Liver (tissue), 9 donors: Measurements from ENCODE around the gene DAPK2. TPM values are rescaled to one million over a fixed set of nuclear protein-coding genes. Genes with fewer than 3 reads are reported as not detected.

Experiments
- DNase-seq: peaks from one replicate; pipeline ENCODE4 v3.0.0-alpha.2; 2017; ENCODE audit warnings: low spot score
- H3K27ac ChIP-seq, 2 donors: one replicate each; pipeline ENCODE4 v1.7.0; 2013; ENCODE audit warnings: inconsistent platforms in 2 of 2, low read length in 2 of 2, control low read depth in 1 of 2, low read depth in 1 of 2, mild to moderate bottlenecking in 1 of 2
- H3K27me3 ChIP-seq, 4 donors: one replicate each; pipeline versions ENCODE4 v1.6.1 to v1.7.0; 2013; ENCODE audit warnings: low read length in 3 of 4, inconsistent platforms in 1 of 4, mild to moderate bottlenecking in 1 of 4, moderate library complexity in 1 of 4; ENCODE audit not compliant: control insufficient read depth in 4 of 4, insufficient read depth in 4 of 4
- H3K36me3 ChIP-seq, 4 donors: one replicate each; pipeline versions ENCODE4 v1.6.1 to v1.7.0; 2013; ENCODE audit warnings: low read length in 3 of 4, mild to moderate bottlenecking in 3 of 4, low read depth in 1 of 4, moderate library complexity in 1 of 4; ENCODE audit not compliant: control insufficient read depth in 4 of 4, insufficient read depth in 3 of 4
- H3K4me1 ChIP-seq, 4 donors: one replicate each; pipeline versions ENCODE4 v1.6.1 to v1.7.0; 2013; ENCODE audit warnings: low read length in 3 of 4, mild to moderate bottlenecking in 3 of 4, moderate library complexity in 1 of 4; ENCODE audit not compliant: control insufficient read depth in 4 of 4, insufficient read depth in 4 of 4
- H3K4me3 ChIP-seq, 3 donors: one replicate each; pipeline versions ENCODE4 v1.6.1 to v1.7.0; 2013; ENCODE audit warnings: low read length in 3 of 3, control low read depth in 1 of 3, low read depth in 1 of 3, mild to moderate bottlenecking in 1 of 3
- H3K9ac ChIP-seq, 2 donors: one replicate each; pipeline ENCODE4 v1.7.0; 2013; ENCODE audit warnings: low read length in 2 of 2, mild to moderate bottlenecking in 2 of 2, moderate library complexity in 2 of 2, control low read depth in 1 of 2, low read depth in 1 of 2
- H3K9me3 ChIP-seq, 4 donors: one replicate each; pipeline versions ENCODE4 v1.6.1 to v1.7.0; 2013; ENCODE audit warnings: low read length in 3 of 4; ENCODE audit not compliant: control insufficient read depth in 4 of 4
- ATF3 ChIP-seq: IDR thresholded peaks from 2 replicates; pipeline ENCODE4 v1.6.1; 2016; ENCODE audit warnings: antibody characterized with exemption
- EGR1 ChIP-seq, 2 donors: IDR thresholded peaks; 2 replicates each; pipeline ENCODE4 v1.6.1; 2016 to 2018; ENCODE audit warnings: antibody characterized with exemption in 2 of 2, low read depth in 2 of 2
- FOXA1 ChIP-seq: IDR thresholded peaks from 2 replicates; pipeline ENCODE4 v1.6.1; 2016; ENCODE audit warnings: antibody characterized with exemption
- FOXA2 ChIP-seq: IDR thresholded peaks from 2 replicates; pipeline ENCODE4 v1.6.1; 2016; ENCODE audit warnings: antibody characterized with exemption
- GABPA ChIP-seq, 2 donors: IDR thresholded peaks in 1 of 2; conservative IDR thresholded peaks in 1 of 2; 2 replicates each; pipeline ENCODE4 v1.6.1; 2016; ENCODE audit warnings: antibody characterized with exemption in 2 of 2, mild to moderate bottlenecking in 1 of 2, moderate library complexity in 1 of 2
- HNF4A ChIP-seq, 2 donors: conservative IDR thresholded peaks; 2 replicates each; pipeline ENCODE4 v1.6.1; 2016; ENCODE audit warnings: antibody characterized with exemption in 2 of 2, mild to moderate bottlenecking in 2 of 2
- HNF4G ChIP-seq: IDR thresholded peaks from 2 replicates; pipeline ENCODE4 v1.6.1; 2016; ENCODE audit warnings: antibody characterized with exemption
- JUND ChIP-seq, 2 donors: IDR thresholded peaks; 2 replicates each; pipeline ENCODE4 v1.6.1; 2016; ENCODE audit warnings: antibody characterized with exemption in 2 of 2
- MAX ChIP-seq: IDR thresholded peaks from 2 replicates; pipeline ENCODE4 v1.6.1; 2016; ENCODE audit warnings: antibody characterized with exemption
- NR2F2 ChIP-seq: IDR thresholded peaks from 2 replicates; pipeline ENCODE4 v1.6.1; 2016; ENCODE audit warnings: antibody characterized with exemption
- RAD21 ChIP-seq, 2 donors: IDR thresholded peaks; 2 replicates each; pipeline ENCODE4 v1.6.1; 2016; ENCODE audit warnings: antibody characterized with exemption in 2 of 2, mild to moderate bottlenecking in 2 of 2
- RXRA ChIP-seq, 2 donors: IDR thresholded peaks; 2 replicates each; pipeline ENCODE4 v1.6.1; 2017 to 2018; ENCODE audit warnings: antibody characterized with exemption in 2 of 2, mild to moderate bottlenecking in 1 of 2
- SP1 ChIP-seq: IDR thresholded peaks from 2 replicates; pipeline ENCODE4 v1.6.1; 2018; ENCODE audit warnings: antibody characterized with exemption, mild to moderate bottlenecking
- TAF1 ChIP-seq: conservative IDR thresholded peaks from 2 replicates; pipeline ENCODE4 v1.6.1; 2016; ENCODE audit warnings: antibody characterized with exemption, mild to moderate bottlenecking
- YY1 ChIP-seq: IDR thresholded peaks from 2 replicates; pipeline ENCODE4 v1.6.1; 2016; ENCODE audit warnings: antibody characterized with exemption, mild to moderate bottlenecking
- ZBTB33 ChIP-seq: IDR thresholded peaks from 2 replicates; pipeline ENCODE4 v1.6.1; 2016; ENCODE audit warnings: antibody characterized with exemption
- WGBS: extraction: QIAGEN DNeasy Blood & Tissue Kit; methylation state at CpG from one replicate; pipeline ENCODE4 v1.1.7; 2013; 5-methylcytosine and 5-hydroxymethylcytosine counted together
- polyA plus RNA-seq, 2 donors: library from polyadenylated mRNA; stranded (reverse) in 1 of 2; unstranded in 1 of 2; fragments of 200-250 nt in 1 of 2; fragments of >200 nt in 1 of 2; fragmentation: Nextera tagmentation in 1 of 2; extraction: Ambion mirVana in 1 of 2; gene quantifications; one replicate each; pipeline versions ENCODE4 v1.2.1 to v1.2.3, GENCODE V29; 2013 to 2015
- total RNA-seq, 2 donors: library from RNA; depleted of rRNA; stranded (reverse); fragments of >200 nt; gene quantifications; one replicate each; pipeline ENCODE4 v1.2.3, GENCODE V29; 2014
- TF ChIP-seq, protein P1 (sequence below): fragments of 150-350 bp; IDR thresholded peaks from 2 replicates; pipeline ENCODE4 v1.5.1; 2017; ENCODE audit warnings: improper control_type of control experiment, low read depth, low read length; ENCODE audit not compliant: missing input control
- TF ChIP-seq, protein P2 (sequence below): IDR thresholded peaks from 2 replicates; pipeline ENCODE4 v1.6.1; 2016; ENCODE audit warnings: antibody characterized with exemption, mild to moderate bottlenecking
- donor health status: healthy.
- donor health status: healthy.
- donor health status: healthy.
- donor health status: healthy.
- donor health status: healthy.

The DAPK2 gene
- total and polyA plus RNA-seq, 4 donors: 1.0 to 3.6 (median 1.1) TPM

DNA sequence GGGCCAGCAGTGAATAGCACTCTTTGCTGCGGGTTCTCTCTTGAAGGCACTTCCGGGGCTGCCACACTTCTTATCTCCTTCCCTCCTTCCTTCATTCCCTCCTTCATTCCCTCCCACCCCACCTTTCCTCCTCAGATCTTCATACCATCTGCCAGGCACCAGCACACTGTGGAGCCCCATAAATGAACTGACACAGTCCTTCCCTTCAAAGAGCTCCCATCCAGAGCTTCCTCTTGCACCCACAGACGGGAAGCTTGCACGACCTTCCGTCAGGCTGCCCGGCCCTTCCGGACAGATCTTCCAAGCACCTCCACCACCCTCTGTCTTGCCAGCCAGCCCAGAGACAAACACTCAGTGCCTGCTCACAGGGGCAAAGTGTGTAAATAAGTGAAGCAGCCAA, 147.1 kb downstream of the DAPK2 start:
- TF ChIP-seq RXRA (IDR thresholded peaks at IDR 0.05) (peak in 1 of 2 donors; percentile 25), JUND (IDR thresholded peaks at IDR 0.05) (no peak), TAF1 (no peak), HNF4A (conservative IDR thresholded peaks at IDR 0.05) (peak in 1 of 2 donors; percentile 20), GABPA (IDR thresholded peaks at IDR 0.05 in 1 of 2, conservative IDR thresholded peaks at IDR 0.05 in 1 of 2) (no peak), YY1 (no peak), EGR1 (IDR thresholded peaks at IDR 0.05; ENCODE audit: low read depth in 2 of 2) (no peak), FOXA2 (peak; percentile 19), MAX (no peak), SP1 (no peak), ZBTB33 (no peak), NR2F2 (no peak), HNF4G (no peak), ATF3 (no peak), RAD21 (IDR thresholded peaks at IDR 0.05) (no peak), FOXA1 (no peak)
- TF ChIP-seq, protein P1, sequence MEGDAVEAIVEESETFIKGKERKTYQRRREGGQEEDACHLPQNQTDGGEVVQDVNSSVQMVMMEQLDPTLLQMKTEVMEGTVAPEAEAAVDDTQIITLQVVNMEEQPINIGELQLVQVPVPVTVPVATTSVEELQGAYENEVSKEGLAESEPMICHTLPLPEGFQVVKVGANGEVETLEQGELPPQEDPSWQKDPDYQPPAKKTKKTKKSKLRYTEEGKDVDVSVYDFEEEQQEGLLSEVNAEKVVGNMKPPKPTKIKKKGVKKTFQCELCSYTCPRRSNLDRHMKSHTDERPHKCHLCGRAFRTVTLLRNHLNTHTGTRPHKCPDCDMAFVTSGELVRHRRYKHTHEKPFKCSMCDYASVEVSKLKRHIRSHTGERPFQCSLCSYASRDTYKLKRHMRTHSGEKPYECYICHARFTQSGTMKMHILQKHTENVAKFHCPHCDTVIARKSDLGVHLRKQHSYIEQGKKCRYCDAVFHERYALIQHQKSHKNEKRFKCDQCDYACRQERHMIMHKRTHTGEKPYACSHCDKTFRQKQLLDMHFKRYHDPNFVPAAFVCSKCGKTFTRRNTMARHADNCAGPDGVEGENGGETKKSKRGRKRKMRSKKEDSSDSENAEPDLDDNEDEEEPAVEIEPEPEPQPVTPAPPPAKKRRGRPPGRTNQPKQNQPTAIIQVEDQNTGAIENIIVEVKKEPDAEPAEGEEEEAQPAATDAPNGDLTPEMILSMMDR: no peak
- TF ChIP-seq, protein P2, sequence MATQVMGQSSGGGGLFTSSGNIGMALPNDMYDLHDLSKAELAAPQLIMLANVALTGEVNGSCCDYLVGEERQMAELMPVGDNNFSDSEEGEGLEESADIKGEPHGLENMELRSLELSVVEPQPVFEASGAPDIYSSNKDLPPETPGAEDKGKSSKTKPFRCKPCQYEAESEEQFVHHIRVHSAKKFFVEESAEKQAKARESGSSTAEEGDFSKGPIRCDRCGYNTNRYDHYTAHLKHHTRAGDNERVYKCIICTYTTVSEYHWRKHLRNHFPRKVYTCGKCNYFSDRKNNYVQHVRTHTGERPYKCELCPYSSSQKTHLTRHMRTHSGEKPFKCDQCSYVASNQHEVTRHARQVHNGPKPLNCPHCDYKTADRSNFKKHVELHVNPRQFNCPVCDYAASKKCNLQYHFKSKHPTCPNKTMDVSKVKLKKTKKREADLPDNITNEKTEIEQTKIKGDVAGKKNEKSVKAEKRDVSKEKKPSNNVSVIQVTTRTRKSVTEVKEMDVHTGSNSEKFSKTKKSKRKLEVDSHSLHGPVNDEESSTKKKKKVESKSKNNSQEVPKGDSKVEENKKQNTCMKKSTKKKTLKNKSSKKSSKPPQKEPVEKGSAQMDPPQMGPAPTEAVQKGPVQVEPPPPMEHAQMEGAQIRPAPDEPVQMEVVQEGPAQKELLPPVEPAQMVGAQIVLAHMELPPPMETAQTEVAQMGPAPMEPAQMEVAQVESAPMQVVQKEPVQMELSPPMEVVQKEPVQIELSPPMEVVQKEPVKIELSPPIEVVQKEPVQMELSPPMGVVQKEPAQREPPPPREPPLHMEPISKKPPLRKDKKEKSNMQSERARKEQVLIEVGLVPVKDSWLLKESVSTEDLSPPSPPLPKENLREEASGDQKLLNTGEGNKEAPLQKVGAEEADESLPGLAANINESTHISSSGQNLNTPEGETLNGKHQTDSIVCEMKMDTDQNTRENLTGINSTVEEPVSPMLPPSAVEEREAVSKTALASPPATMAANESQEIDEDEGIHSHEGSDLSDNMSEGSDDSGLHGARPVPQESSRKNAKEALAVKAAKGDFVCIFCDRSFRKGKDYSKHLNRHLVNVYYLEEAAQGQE: no peak
- Histone ChIP-seq H3K27me3 (no peaks in the 10 kb centered on the region), H3K27ac (no peak overlapping the region), H3K9ac (no peak overlapping the region), H3K4me3 (no peak overlapping the region), H3K4me1 (peaks cover 8 to 32% (median 20%) of the 10 kb centered on the region in 4 donors), H3K36me3 (no peaks in the 10 kb centered on the region), H3K9me3 (no peaks in the 10 kb centered on the region)
- no peak for DNase-seq
- 38% methylated on average over 7 of the region's 7 CpGs for WGBS
